BLaER1 (cell line): Measurements from ENCODE around the gene CPAMD8.
A peak's percentile ranks its signal among the peaks of the same experiment; 100 is the strongest.

Experiments used
- H3K27ac ChIP-seq: shearing (Covaris generic); formaldehyde crosslinking; 2 replicates; pipeline ENCODE4 v1.8.1; 2022
- H3K27me3 ChIP-seq: shearing (Covaris generic); formaldehyde crosslinking; 2 replicates; pipeline ENCODE4 v1.8.1; 2022
- H3K36me3 ChIP-seq: shearing (Covaris generic); formaldehyde crosslinking; 2 replicates; pipeline ENCODE4 v1.8.1; 2022
- H3K4me1 ChIP-seq: shearing (Covaris generic); formaldehyde crosslinking; 2 replicates; pipeline ENCODE4 v1.8.1; 2022
- H3K4me2 ChIP-seq: shearing (Covaris generic); formaldehyde crosslinking; 2 replicates; pipeline ENCODE4 v1.8.1; 2022
- H3K4me3 ChIP-seq: shearing (Covaris generic); formaldehyde crosslinking; 2 replicates; pipeline ENCODE4 v1.8.1; 2022
- H3K9ac ChIP-seq: shearing (Covaris generic); formaldehyde crosslinking; 2 replicates; pipeline ENCODE4 v1.8.1; 2022
- H3K9me3 ChIP-seq: shearing (Covaris generic); formaldehyde crosslinking; 2 replicates; pipeline ENCODE4 v1.8.1; 2022
- H4K20me1 ChIP-seq: shearing (Covaris generic); formaldehyde crosslinking; 2 replicates; pipeline ENCODE4 v1.8.1; 2022
- Cebpa-rat ChIP-seq: shearing (Covaris generic); IDR thresholded peaks from 2 replicates; pipeline ENCODE4 v1.8.1; 2022

Gene CPAMD8

GRCh38 chr19:16874250-16874977 is 152.2 kb downstream of the CPAMD8 start:
- Histone ChIP-seq H3K9ac (0 out of 2 replicates have a peak overlapping the region, but pooled peaks have one; percentile 15), H4K20me1 (peaks cover 16% of the 10 kb centered on the region; the same call in 1 of the 2 replicates), H3K36me3 (peaks cover 78% of the 10 kb centered on the region), H3K4me3 (no peak overlapping the region), H3K27ac (peak overlapping the region; percentile 95), H3K27me3 (no peaks in the 10 kb centered on the region), H3K4me1 (peaks cover 61% of the 10 kb centered on the region), H3K9me3 (no peaks in the 10 kb centered on the region), H3K4me2 (peak overlapping the region; percentile 82)
- no peak for TF ChIP-seq Cebpa-rat

- no peak for TF ChIP-seq Cebpa-rat
- Histone ChIP-seq H4K20me1 (peaks cover 16% of the 10 kb centered on the region; the same call in 1 of the 2 replicates), H3K27me3 (no peaks in the 10 kb centered on the region), H3K36me3 (peaks cover 78% of the 10 kb centered on the region), H3K4me1 (peaks cover 57% of the 10 kb centered on the region), H3K9ac (no peak overlapping the region; the same call in 1 of the 2 replicates), H3K4me2 (peak overlapping the region; percentile 82), H3K9me3 (no peaks in the 10 kb centered on the region), H3K27ac (peak overlapping the region; percentile 95), H3K4me3 (no peak overlapping the region)
Measured at GRCh38 chr19:16873594-16873993, 153.0 kb downstream of the CPAMD8 start.

GRCh38 chr19:16872728-16873127 is 153.9 kb downstream of the CPAMD8 start:
- Histone ChIP-seq H3K9ac (no peak overlapping the region), H3K4me1 (peaks cover 49% of the 10 kb centered on the region), H3K27me3 (no peaks in the 10 kb centered on the region), H4K20me1 (peaks cover 16% of the 10 kb centered on the region; the same call in 1 of the 2 replicates), H3K36me3 (peaks cover 78% of the 10 kb centered on the region), H3K9me3 (no peaks in the 10 kb centered on the region), H3K4me3 (no peak overlapping the region), H3K27ac (no peak overlapping the region), H3K4me2 (no peak overlapping the region)
- TF ChIP-seq Cebpa-rat: no peak

GRCh38 chr19:16871871-16872270 is 154.7 kb downstream of the CPAMD8 start:
- Histone ChIP-seq H3K4me1 (peaks cover 40% of the 10 kb centered on the region), H4K20me1 (peaks cover 16% of the 10 kb centered on the region; the same call in 1 of the 2 replicates), H3K9ac (no peak overlapping the region), H3K27me3 (no peaks in the 10 kb centered on the region), H3K9me3 (no peaks in the 10 kb centered on the region), H3K4me3 (no peak overlapping the region), H3K36me3 (peaks cover 80% of the 10 kb centered on the region), H3K4me2 (no peak overlapping the region), H3K27ac (no peak overlapping the region)
- TF ChIP-seq Cebpa-rat: no peak

- Histone ChIP-seq H4K20me1 (peaks cover 8% of the 10 kb centered on the region; the same call in 1 of the 2 replicates), H3K4me2 (no peak overlapping the region), H3K4me3 (no peak overlapping the region), H3K4me1 (peaks cover 16% of the 10 kb centered on the region), H3K9ac (no peak overlapping the region), H3K9me3 (no peaks in the 10 kb centered on the region), H3K36me3 (peaks cover 94% of the 10 kb centered on the region), H3K27me3 (no peaks in the 10 kb centered on the region), H3K27ac (0 out of 2 replicates have a peak overlapping the region, but pooled peaks have one; percentile 2)
- no peak for TF ChIP-seq Cebpa-rat
Measured at GRCh38 chr19:16869331-16869972, 157.2 kb downstream of the CPAMD8 start.

GRCh38 chr19:16868423-16869130 is 158.0 kb downstream of the CPAMD8 start:
- Histone ChIP-seq H4K20me1 (no peaks in the 10 kb centered on the region; the same call in none of the 2 replicates), H3K36me3 (peaks cover 99% of the 10 kb centered on the region), H3K4me3 (no peak overlapping the region), H3K4me2 (no peak overlapping the region), H3K4me1 (peaks cover 7% of the 10 kb centered on the region), H3K27me3 (no peaks in the 10 kb centered on the region), H3K9ac (no peak overlapping the region), H3K27ac (0 out of 2 replicates have a peak overlapping the region, but pooled peaks have one; percentile 7), H3K9me3 (no peaks in the 10 kb centered on the region)
- no peak for TF ChIP-seq Cebpa-rat

GRCh38 chr19:16867211-16867610 is 159.4 kb downstream of the CPAMD8 start:
- no peaks in the 10 kb centered on the region for H3K9me3 ChIP-seq
- no peaks in the 10 kb centered on the region for H3K27me3 ChIP-seq
- no peak overlapping the region for H3K27ac ChIP-seq
- no peak overlapping the region for H3K9ac ChIP-seq
- H3K4me2 ChIP-seq: no peak overlapping the region
- no peaks in the 10 kb centered on the region; the same call in none of the 2 replicates for H4K20me1 ChIP-seq
- TF ChIP-seq Cebpa-rat: no peak
- peaks cover 99% of the 10 kb centered on the region for H3K36me3 ChIP-seq
- no peak overlapping the region for H3K4me3 ChIP-seq
- H3K4me1 ChIP-seq: peaks cover 12% of the 10 kb centered on the region

- no peaks in the 10 kb centered on the region; the same call in none of the 2 replicates for H4K20me1 ChIP-seq
- H3K9me3 ChIP-seq: no peaks in the 10 kb centered on the region
- peak overlapping the region; percentile 19; the same call in 1 of the 2 replicates for H3K4me2 ChIP-seq
- H3K4me1 ChIP-seq: peaks cover 21% of the 10 kb centered on the region
- no peak overlapping the region for H3K4me3 ChIP-seq
- H3K27me3 ChIP-seq: no peaks in the 10 kb centered on the region
- H3K27ac ChIP-seq: no peak overlapping the region
- no peak overlapping the region; the same call in 1 of the 2 replicates for H3K9ac ChIP-seq
- no peak for TF ChIP-seq Cebpa-rat
- peaks cover 94% of the 10 kb centered on the region for H3K36me3 ChIP-seq
Measured at GRCh38 chr19:16862826-16863415, 163.7 kb downstream of the CPAMD8 start.

- Histone ChIP-seq H4K20me1 (no peaks in the 10 kb centered on the region; the same call in 1 of the 2 replicates), H3K4me2 (no peak overlapping the region), H3K27ac (no peak overlapping the region), H3K9me3 (no peaks in the 10 kb centered on the region), H3K27me3 (no peaks in the 10 kb centered on the region), H3K36me3 (peaks cover 89% of the 10 kb centered on the region), H3K4me1 (peaks cover 23% of the 10 kb centered on the region), H3K9ac (no peak overlapping the region), H3K4me3 (no peak overlapping the region)
- no peak for TF ChIP-seq Cebpa-rat
Measured at GRCh38 chr19:16861834-16862233, 164.8 kb downstream of the CPAMD8 start.
